ENCODE results near the gene GRIPAP1. TPM values are rescaled to one million over a fixed set of nuclear protein-coding genes. Genes with fewer than 3 reads are reported as not detected.
A peak's percentile ranks its signal among the peaks of the same experiment; 100 is the strongest.

The GRIPAP1 gene
- 22.3 and 25.5 TPM in 2 replicates for total RNA-seq (2014; rRNA removed)
- 19.7 TPM for polyA plus RNA-seq (2012)

GRCh38 chrX:49002091-49002935, at the start of gene GRIPAP1:
Gene GRIPAP1, minus strand, starts transcription at chrX:49002264. Its CDS starts 35 bp downstream, at chrX:49002229.
- peak; percentile 89 for DNase-seq (ENCODE audit: low read depth)

- no peak for DNase-seq (ENCODE audit: low read depth)
Observed at GRCh38 chrX:49043987-49044281, 41.9 kb upstream of the GRIPAP1 start.

GRCh38 chrX:49043220-49043986, 41.3 kb upstream of the GRIPAP1 start, which contains the start of gene TFE3:
Gene TFE3, minus strand, starts transcription at chrX:49043357. Its CDS starts 131 bp downstream, at chrX:49043226.
- DNase-seq (ENCODE audit: low read depth): peak; percentile 98

GRCh38 chrX:49042581-49043219, 40.6 kb upstream of the GRIPAP1 start:
- DNase-seq (ENCODE audit: low read depth): no peak

- DNase-seq (ENCODE audit: low read depth): peak; percentile 55
Observed at GRCh38 chrX:49041744-49042580, 39.9 kb upstream of the GRIPAP1 start.

- DNase-seq (ENCODE audit: low read depth): no peak
Observed at GRCh38 chrX:49040376-49040955, 38.4 kb upstream of the GRIPAP1 start.

GRCh38 chrX:49039598-49040375, 37.7 kb upstream of the GRIPAP1 start:
- DNase-seq (ENCODE audit: low read depth): peak; percentile 91

- DNase-seq (ENCODE audit: low read depth): peak; percentile 37
Observed at GRCh38 chrX:49037883-49038475, 35.9 kb upstream of the GRIPAP1 start.

GRCh38 chrX:49030283-49030682, 28.2 kb upstream of the GRIPAP1 start:
- DNase-seq (ENCODE audit: low read depth): no peak

- no peak for DNase-seq (ENCODE audit: low read depth)
Observed at GRCh38 chrX:49029876-49030275, 27.8 kb upstream of the GRIPAP1 start.

- DNase-seq (ENCODE audit: low read depth): no peak
Observed at GRCh38 chrX:49019599-49020249, 17.7 kb upstream of the GRIPAP1 start.

- no peak for DNase-seq (ENCODE audit: low read depth)
Observed at GRCh38 chrX:49019050-49019449, 17.0 kb upstream of the GRIPAP1 start.

- DNase-seq (ENCODE audit: low read depth): no peak
Observed at GRCh38 chrX:49003696-49004095, 1.6 kb upstream of the GRIPAP1 start.

- DNase-seq (ENCODE audit: low read depth): peak; percentile 60
Observed at GRCh38 chrX:49001521-49002090, 458 bp downstream of the GRIPAP1 start.

GRCh38 chrX:49000636-49001035, 1.4 kb downstream of the GRIPAP1 start:
- no peak for DNase-seq (ENCODE audit: low read depth)

GRCh38 chrX:48999030-48999429, 3.0 kb downstream of the GRIPAP1 start:
- DNase-seq (ENCODE audit: low read depth): no peak

- no peak for DNase-seq (ENCODE audit: low read depth)
Observed at GRCh38 chrX:48998391-48998790, 3.7 kb downstream of the GRIPAP1 start.

GRCh38 chrX:48997865-48998264, 4.2 kb downstream of the GRIPAP1 start:
- DNase-seq (ENCODE audit: low read depth): no peak

GRCh38 chrX:48997455-48997854, 4.6 kb downstream of the GRIPAP1 start:
- no peak for DNase-seq (ENCODE audit: low read depth)
